Neural cell (in vitro differentiated cells): ENCODE data around the gene CREBBP. TPM values are rescaled to one million over a fixed set of nuclear protein-coding genes. Genes with fewer than 3 reads are reported as not detected.
"Not testable (repeated sequence)": the region's sequence is repeated elsewhere in the genome, so short reads cannot be mapped to it uniquely, and the experiment has no call there.

Experiments
- H2AFZ ChIP-seq: fragments of 200-600, 300-800 bp; sonication (generic), shearing (Covaris generic); 2 replicates; pipeline ENCODE4 v1.6.0; 2014; ENCODE audit warnings: low read depth, mild to moderate bottlenecking, antibody characterized with exemption, low read length, moderate library complexity
- H3F3A ChIP-seq: fragments of 200-600 bp; shearing (Covaris generic); 2 replicates; pipeline ENCODE4 v1.6.1; 2016; ENCODE audit warnings: mild to moderate bottlenecking, moderate library complexity, mixed read lengths, antibody characterized with exemption, low read length; ENCODE audit not compliant: insufficient read depth, poor library complexity, severe bottlenecking
- H3K27ac ChIP-seq: fragments of 200-600, 300-800 bp; sonication (generic), shearing (Covaris generic); 2 replicates; pipeline ENCODE4 v1.5.1; 2014; ENCODE audit warnings: mild to moderate bottlenecking, low read length, moderate library complexity
- H3K27me3 ChIP-seq: fragments of 300-800, 200-600 bp; sonication (generic), shearing (Covaris generic); 2 replicates; pipeline ENCODE4 v1.6.0; 2014; ENCODE audit warnings: mild to moderate bottlenecking, low read depth, low read length, moderate library complexity; ENCODE audit not compliant: insufficient read depth
- H3K36me3 ChIP-seq: fragments of 300-800, 200-600 bp; sonication (generic), shearing (Covaris generic); 2 replicates; pipeline ENCODE4 v1.5.1; 2014; ENCODE audit warnings: mild to moderate bottlenecking, antibody characterized with exemption, low read length, moderate library complexity; ENCODE audit not compliant: insufficient read depth
- H3K4me2 ChIP-seq: fragments of 300-800, 200-600 bp; sonication (generic), shearing (Covaris generic); 2 replicates; pipeline ENCODE4 v1.6.0; 2014; ENCODE audit warnings: mild to moderate bottlenecking, low read length
- H3K4me3 ChIP-seq: fragments of 300-800, 200-600 bp; sonication (generic), shearing (Covaris generic); 2 replicates; pipeline ENCODE4 v1.5.1; 2014; ENCODE audit warnings: mild to moderate bottlenecking, low read length, moderate library complexity
- H3K79me2 ChIP-seq: fragments of 200-600 bp; shearing (Covaris generic); replicated peaks from 2 replicates; pipeline ENCODE4 v1.6.0; 2014; ENCODE audit warnings: mild to moderate bottlenecking, low read length, moderate library complexity; ENCODE audit not compliant: insufficient read depth
- H3K9ac ChIP-seq: fragments of 300-800, 200-600 bp; sonication (generic), shearing (Covaris generic); 2 replicates; pipeline ENCODE4 v1.6.1; 2016; ENCODE audit warnings: mild to moderate bottlenecking, low read length, mixed read lengths
- H3K9me2 ChIP-seq: fragments of 200-600 bp; shearing (Covaris generic); 2 replicates; pipeline ENCODE4 v1.6.1; 2016; ENCODE audit warnings: mild to moderate bottlenecking, low read length, mixed read lengths; ENCODE audit not compliant: insufficient read depth
- H3K9me3 ChIP-seq: fragments of 200-600, 300-800 bp; sonication (generic), shearing (Covaris generic); 2 replicates; pipeline ENCODE4 v1.6.1; 2016; ENCODE audit warnings: mild to moderate bottlenecking, mixed run types, low read length, moderate library complexity, mixed read lengths
- H4K20me1 ChIP-seq: fragments of 200-600 bp; shearing (Covaris generic); 2 replicates; pipeline ENCODE4 v1.6.1; 2016; ENCODE audit warnings: mild to moderate bottlenecking, mixed run types; ENCODE audit not compliant: insufficient read depth
- EP300 ChIP-seq: fragments of 450-650 bp; conservative IDR thresholded peaks from 2 replicates; pipeline ENCODE4 v1.6.1; 2014; ENCODE audit warnings: antibody characterized with exemption, mild to moderate bottlenecking, moderate library complexity; ENCODE audit not compliant: poor library complexity, severe bottlenecking
- EZH2 ChIP-seq: fragments of 200-600, 300-800 bp; shearing (Covaris generic), sonication (generic); IDR thresholded peaks from 2 replicates; pipeline ENCODE4 v1.6.1; 2014; ENCODE audit warnings: antibody characterized with exemption, low read length, borderline replicate concordance, mild to moderate bottlenecking; ENCODE audit not compliant: insufficient read depth, poor library complexity, severe bottlenecking
- MXI1 ChIP-seq: fragments of 450-650 bp; conservative IDR thresholded peaks from 2 replicates; pipeline ENCODE4 v1.6.1; 2014; ENCODE audit warnings: antibody characterized with exemption, mild to moderate bottlenecking; ENCODE audit not compliant: poor library complexity, severe bottlenecking
- POLR2AphosphoS5 ChIP-seq: IDR thresholded peaks from 2 replicates; pipeline ENCODE4 v1.6.1; 2012
- RAD21 ChIP-seq: fragments of 450-650 bp; conservative IDR thresholded peaks from 2 replicates; pipeline ENCODE4 v1.6.1; 2014; ENCODE audit warnings: antibody characterized with exemption, mild to moderate bottlenecking, moderate library complexity
- SMC3 ChIP-seq: fragments of 450-650 bp; conservative IDR thresholded peaks from 2 replicates; pipeline ENCODE4 v1.6.1; 2014; ENCODE audit warnings: antibody characterized with exemption, mild to moderate bottlenecking, moderate library complexity; ENCODE audit not compliant: poor library complexity
- TAF1 ChIP-seq: IDR thresholded peaks from 2 replicates; pipeline ENCODE4 v1.6.1; 2012; ENCODE audit warnings: low read depth
- polyA plus RNA-seq: library from polyadenylated mRNA; depleted of rRNA; stranded (reverse); fragments of >200 nt; gene quantifications from 2 replicates; pipeline ENCODE4 v1.2.3, GENCODE V29; 2014
- TF ChIP-seq, protein P1 (sequence below): IDR thresholded peaks from 2 replicates; pipeline ENCODE4 v1.6.1; 2012; ENCODE audit warnings: borderline replicate concordance
- TF ChIP-seq, protein P2 (sequence below): fragments of 450-650 bp; IDR thresholded peaks from 2 replicates; pipeline ENCODE4 v1.5.1; 2014; ENCODE audit warnings: antibody characterized with exemption, mild to moderate bottlenecking, moderate library complexity; ENCODE audit not compliant: poor library complexity, severe bottlenecking

Gene CREBBP
- polyA plus RNA-seq, 1 donor from 2014 or later, result 3.3 TPM

GRCh38 chr16:3889059-3889458 lies 8.5 kb upstream of the CREBBP start:
- Histone ChIP-seq H3K9me3 (no peaks in the 10 kb centered on the region), H3F3A (no peaks in the 10 kb centered on the region), H3K9me2 (no peaks in the 10 kb centered on the region), H3K4me2 (no peak overlapping the region), H3K36me3 (no peaks in the 10 kb centered on the region), H4K20me1 (no peaks in the 10 kb centered on the region), H3K27ac (no peak overlapping the region), H3K27me3 (no peaks in the 10 kb centered on the region), H3K79me2 (no peaks in the 10 kb centered on the region), H3K4me3 (no peak overlapping the region), H2AFZ (no peak overlapping the region), H3K9ac (no peak overlapping the region)
- TF ChIP-seq, protein P1, sequence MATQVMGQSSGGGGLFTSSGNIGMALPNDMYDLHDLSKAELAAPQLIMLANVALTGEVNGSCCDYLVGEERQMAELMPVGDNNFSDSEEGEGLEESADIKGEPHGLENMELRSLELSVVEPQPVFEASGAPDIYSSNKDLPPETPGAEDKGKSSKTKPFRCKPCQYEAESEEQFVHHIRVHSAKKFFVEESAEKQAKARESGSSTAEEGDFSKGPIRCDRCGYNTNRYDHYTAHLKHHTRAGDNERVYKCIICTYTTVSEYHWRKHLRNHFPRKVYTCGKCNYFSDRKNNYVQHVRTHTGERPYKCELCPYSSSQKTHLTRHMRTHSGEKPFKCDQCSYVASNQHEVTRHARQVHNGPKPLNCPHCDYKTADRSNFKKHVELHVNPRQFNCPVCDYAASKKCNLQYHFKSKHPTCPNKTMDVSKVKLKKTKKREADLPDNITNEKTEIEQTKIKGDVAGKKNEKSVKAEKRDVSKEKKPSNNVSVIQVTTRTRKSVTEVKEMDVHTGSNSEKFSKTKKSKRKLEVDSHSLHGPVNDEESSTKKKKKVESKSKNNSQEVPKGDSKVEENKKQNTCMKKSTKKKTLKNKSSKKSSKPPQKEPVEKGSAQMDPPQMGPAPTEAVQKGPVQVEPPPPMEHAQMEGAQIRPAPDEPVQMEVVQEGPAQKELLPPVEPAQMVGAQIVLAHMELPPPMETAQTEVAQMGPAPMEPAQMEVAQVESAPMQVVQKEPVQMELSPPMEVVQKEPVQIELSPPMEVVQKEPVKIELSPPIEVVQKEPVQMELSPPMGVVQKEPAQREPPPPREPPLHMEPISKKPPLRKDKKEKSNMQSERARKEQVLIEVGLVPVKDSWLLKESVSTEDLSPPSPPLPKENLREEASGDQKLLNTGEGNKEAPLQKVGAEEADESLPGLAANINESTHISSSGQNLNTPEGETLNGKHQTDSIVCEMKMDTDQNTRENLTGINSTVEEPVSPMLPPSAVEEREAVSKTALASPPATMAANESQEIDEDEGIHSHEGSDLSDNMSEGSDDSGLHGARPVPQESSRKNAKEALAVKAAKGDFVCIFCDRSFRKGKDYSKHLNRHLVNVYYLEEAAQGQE, result no peak
- TF ChIP-seq TAF1, result no peak
- no peak for TF ChIP-seq RAD21
- TF ChIP-seq, protein P2, sequence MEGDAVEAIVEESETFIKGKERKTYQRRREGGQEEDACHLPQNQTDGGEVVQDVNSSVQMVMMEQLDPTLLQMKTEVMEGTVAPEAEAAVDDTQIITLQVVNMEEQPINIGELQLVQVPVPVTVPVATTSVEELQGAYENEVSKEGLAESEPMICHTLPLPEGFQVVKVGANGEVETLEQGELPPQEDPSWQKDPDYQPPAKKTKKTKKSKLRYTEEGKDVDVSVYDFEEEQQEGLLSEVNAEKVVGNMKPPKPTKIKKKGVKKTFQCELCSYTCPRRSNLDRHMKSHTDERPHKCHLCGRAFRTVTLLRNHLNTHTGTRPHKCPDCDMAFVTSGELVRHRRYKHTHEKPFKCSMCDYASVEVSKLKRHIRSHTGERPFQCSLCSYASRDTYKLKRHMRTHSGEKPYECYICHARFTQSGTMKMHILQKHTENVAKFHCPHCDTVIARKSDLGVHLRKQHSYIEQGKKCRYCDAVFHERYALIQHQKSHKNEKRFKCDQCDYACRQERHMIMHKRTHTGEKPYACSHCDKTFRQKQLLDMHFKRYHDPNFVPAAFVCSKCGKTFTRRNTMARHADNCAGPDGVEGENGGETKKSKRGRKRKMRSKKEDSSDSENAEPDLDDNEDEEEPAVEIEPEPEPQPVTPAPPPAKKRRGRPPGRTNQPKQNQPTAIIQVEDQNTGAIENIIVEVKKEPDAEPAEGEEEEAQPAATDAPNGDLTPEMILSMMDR, result no peak
- TF ChIP-seq SMC3, result no peak
- TF ChIP-seq MXI1, result no peak
- no peak for TF ChIP-seq EP300
- TF ChIP-seq POLR2AphosphoS5, result no peak
- TF ChIP-seq EZH2, result no peak

DNA sequence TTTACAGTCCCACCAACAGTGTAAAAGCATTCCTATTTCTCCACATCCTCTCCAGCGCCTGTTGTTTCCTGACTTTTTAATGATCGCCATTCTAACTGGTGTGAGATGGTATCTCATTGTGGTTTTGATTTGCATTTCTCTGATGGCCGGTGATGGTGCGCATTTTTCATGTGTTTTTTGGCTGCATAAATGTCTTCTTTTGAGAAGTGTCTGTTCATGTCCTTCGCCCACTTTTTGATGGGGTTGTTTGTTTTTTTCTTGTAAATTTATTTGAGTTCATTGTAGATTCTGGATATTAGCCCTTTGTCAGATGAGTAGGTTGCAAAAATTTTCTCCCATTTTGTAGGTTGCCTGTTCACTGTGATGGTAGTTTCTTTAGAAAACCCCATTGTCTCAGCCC lies 5.5 kb upstream of the CREBBP start:
- not testable (repeated sequence) for H2AFZ ChIP-seq, H3K79me2 ChIP-seq, H3K27ac ChIP-seq, H3K4me2 ChIP-seq, H3K9ac ChIP-seq, H3K36me3 ChIP-seq, H3K27me3 ChIP-seq, H3K4me3 ChIP-seq, H4K20me1 ChIP-seq, H3F3A ChIP-seq, H3K9me2 ChIP-seq, H3K9me3 ChIP-seq

DNA sequence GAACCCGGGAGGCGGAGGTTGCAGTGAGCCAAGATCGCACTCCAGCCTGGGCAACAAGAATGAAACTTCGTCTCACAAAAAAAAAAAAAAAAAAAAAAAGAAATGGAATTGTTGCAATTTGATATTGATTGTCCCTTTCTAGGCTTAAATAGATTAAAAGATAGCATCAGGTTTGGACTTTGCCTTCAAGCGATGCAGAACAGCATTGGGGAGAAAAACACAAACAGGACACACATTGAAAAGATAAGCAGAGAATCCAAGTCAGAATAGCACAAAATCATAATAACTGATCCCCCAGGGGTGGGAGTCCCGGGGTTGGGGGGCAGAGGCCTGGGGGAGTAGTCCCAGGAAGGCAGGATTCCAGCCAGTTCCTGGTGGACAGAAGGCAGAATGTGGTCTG lies 3.9 kb upstream of the CREBBP start:
- H4K20me1 ChIP-seq, result peaks cover under 1% of the 10 kb centered on the region
- H3F3A ChIP-seq, result no peaks in the 10 kb centered on the region
- no peak overlapping the region for H3K9ac ChIP-seq
- no peak overlapping the region for H3K4me3 ChIP-seq
- H3K9me2 ChIP-seq, result no peaks in the 10 kb centered on the region
- H3K9me3 ChIP-seq, result no peaks in the 10 kb centered on the region
- no peak overlapping the region for H3K4me2 ChIP-seq
- H3K79me2 ChIP-seq, result peaks cover 4% of the 10 kb centered on the region
- H3K27ac ChIP-seq, result no peak overlapping the region
- TF ChIP-seq, protein P1, result no peak
- TF ChIP-seq EP300 (no peak), SMC3 (no peak), MXI1 (no peak), RAD21 (no peak), TAF1 (no peak), EZH2 (no peak), POLR2AphosphoS5 (no peak)
- TF ChIP-seq, protein P2, result no peak
- no peaks in the 10 kb centered on the region for H3K27me3 ChIP-seq
- no peaks in the 10 kb centered on the region for H3K36me3 ChIP-seq
- no peak overlapping the region for H2AFZ ChIP-seq
